IgD-negative memory B cell (primary cell): ENCODE data around the gene TMEM106C. TPM values are rescaled to one million over a fixed set of nuclear protein-coding genes. Genes with fewer than 3 reads are reported as not detected.
A peak's percentile ranks its signal among the peaks of the same experiment; 100 is the strongest.

Experiments used
- H3K27ac Mint-ChIP-seq, 3 donors: one replicate each; pipeline ENCODE4 v1.8.0; 2020 to 2022; ENCODE audit warnings: mild to moderate bottlenecking in 3 of 3, mixed read lengths in 3 of 3, moderate library complexity in 1 of 3
- H3K27me3 Mint-ChIP-seq: one replicate; pipeline ENCODE4 v1.8.0; 2021; ENCODE audit warnings: mixed read lengths
- H3K36me3 Mint-ChIP-seq: one replicate; pipeline ENCODE4 v1.8.0; 2020; ENCODE audit warnings: mild to moderate bottlenecking, mixed read lengths
- H3K4me1 Mint-ChIP-seq, 3 donors: one replicate each; pipeline ENCODE4 v1.8.0; 2020 to 2022; ENCODE audit warnings: mixed read lengths in 3 of 3, mild to moderate bottlenecking in 1 of 3
- H3K4me3 Mint-ChIP-seq, 4 donors: one replicate each; pipeline ENCODE4 v1.8.0; 2020 to 2022; ENCODE audit warnings: mild to moderate bottlenecking in 4 of 4, mixed read lengths in 4 of 4, moderate library complexity in 3 of 4
- H3K9me3 Mint-ChIP-seq, 3 donors: one replicate each; pipeline ENCODE4 v1.8.0; 2020 to 2021; ENCODE audit warnings: mixed read lengths in 3 of 3, mild to moderate bottlenecking in 1 of 3
- polyA plus RNA-seq: library from polyadenylated mRNA; unstranded; fragments of 300-500 nt; fragmentation: Illumina TruSeq; gene quantifications from one replicate; pipeline ENCODE4 v1.2.3, GENCODE V29; 2021

The TMEM106C gene
- polyA plus RNA-seq, 1 donor from 2014 or later = 41.4 TPM

DNA sequence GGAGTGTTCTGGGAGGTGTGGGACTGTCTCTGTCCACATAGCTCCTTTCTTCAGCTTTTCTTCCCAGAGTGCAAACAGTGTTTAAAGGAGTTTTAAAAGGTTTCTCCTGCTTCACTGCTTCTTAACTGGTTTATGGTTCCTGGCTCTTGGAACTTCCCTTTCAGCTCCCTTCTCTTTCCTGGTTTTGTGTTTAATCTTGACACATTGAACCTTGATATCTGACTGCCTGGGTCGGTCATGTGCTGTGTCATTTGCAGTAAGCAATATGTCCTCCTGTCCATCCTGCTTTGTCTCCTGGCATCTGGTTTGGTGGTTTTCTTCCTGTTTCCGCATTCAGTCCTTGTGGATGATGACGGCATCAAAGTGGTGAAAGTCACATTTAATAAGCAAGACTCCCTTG lies 2.2 kb downstream of the TMEM106C start:
- Mint-ChIP-seq H3K4me3 (peak overlapping the region in 2 of 4 donors; percentile 53 to 100), H3K27me3 (peaks cover 3% of the 10 kb centered on the region), H3K9me3 (no peaks in the 10 kb centered on the region), H3K4me1 (peaks cover 11 to 14% (median 13%) of the 10 kb centered on the region in 3 donors), H3K27ac (no peak overlapping the region), H3K36me3 (no peaks in the 10 kb centered on the region)

DNA sequence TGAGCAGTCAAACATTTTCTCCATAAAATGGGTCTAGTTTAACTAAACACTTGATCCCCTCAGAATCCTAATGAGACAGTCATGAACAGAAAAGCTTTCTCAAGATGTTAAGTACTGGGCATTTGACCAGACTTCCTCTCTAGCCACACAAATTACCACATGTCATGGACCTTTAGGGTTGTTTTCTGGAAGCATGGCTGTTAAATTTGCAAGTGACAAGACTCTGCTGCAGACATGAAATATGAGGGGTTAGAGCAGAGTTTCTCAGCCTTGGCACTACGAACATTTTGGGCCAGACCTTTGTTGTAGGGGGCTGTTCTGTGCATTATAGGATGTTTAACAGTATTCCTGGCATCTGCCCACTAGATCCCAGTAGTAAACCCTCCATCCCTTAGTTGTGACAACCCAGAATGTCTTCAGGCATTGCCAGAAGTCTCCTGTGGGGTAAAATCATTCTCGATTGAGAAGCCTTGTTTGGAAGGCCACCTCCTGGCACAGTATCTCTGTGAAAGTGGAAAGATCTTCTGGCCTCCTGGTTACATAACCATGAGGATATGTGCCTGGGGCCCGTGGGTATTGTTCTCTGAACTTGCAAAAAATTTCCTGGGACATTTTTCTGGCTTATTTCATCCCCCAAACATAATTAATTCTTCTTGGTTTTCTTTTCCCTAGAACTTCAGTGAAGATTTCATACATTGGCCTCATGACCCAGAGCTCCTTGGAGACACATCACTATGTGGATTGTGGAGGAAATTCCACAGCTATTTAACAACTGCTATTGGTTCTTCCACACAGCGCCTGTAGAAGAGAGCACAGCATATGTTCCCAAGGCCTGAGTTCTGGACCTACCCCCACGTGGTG lies 4.3 kb downstream of the TMEM106C start:
- H3K4me1 Mint-ChIP-seq = peaks cover 11 to 14% (median 13%) of the 10 kb centered on the region in 3 donors
- H3K27ac Mint-ChIP-seq = peak overlapping the region in 1 of 3 donors; percentile 48
- H3K27me3 Mint-ChIP-seq = no peaks in the 10 kb centered on the region
- no peaks in the 10 kb centered on the region for H3K36me3 Mint-ChIP-seq
- H3K4me3 Mint-ChIP-seq = no peak overlapping the region
- H3K9me3 Mint-ChIP-seq = no peaks in the 10 kb centered on the region

DNA sequence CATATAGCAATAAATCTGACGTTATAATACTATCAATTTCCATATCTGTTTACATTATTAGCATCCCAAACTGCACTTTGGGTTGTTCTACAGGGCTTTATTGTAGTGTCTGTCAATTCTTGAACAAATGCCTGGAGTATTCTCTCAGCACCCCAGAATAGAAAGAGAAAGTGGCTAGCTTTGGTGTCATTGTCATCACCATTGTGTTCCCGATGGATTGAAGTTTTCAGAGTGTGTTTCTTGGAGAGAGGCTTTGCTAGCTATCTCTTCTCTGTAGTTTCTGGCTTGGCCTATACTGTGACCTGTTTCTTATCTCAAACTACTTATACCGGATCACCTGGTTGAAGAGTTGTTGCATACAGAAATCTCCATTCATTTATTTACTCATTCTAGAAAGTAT lies 6.4 kb downstream of the TMEM106C start:
- no peak overlapping the region for H3K4me3 Mint-ChIP-seq
- no peaks in the 10 kb centered on the region for H3K27me3 Mint-ChIP-seq
- no peaks in the 10 kb centered on the region for H3K9me3 Mint-ChIP-seq
- no peaks in the 10 kb centered on the region for H3K36me3 Mint-ChIP-seq
- H3K4me1 Mint-ChIP-seq = peaks cover 0 to 4% (median 3%) of the 10 kb centered on the region in 3 donors
- H3K27ac Mint-ChIP-seq = no peak overlapping the region

DNA sequence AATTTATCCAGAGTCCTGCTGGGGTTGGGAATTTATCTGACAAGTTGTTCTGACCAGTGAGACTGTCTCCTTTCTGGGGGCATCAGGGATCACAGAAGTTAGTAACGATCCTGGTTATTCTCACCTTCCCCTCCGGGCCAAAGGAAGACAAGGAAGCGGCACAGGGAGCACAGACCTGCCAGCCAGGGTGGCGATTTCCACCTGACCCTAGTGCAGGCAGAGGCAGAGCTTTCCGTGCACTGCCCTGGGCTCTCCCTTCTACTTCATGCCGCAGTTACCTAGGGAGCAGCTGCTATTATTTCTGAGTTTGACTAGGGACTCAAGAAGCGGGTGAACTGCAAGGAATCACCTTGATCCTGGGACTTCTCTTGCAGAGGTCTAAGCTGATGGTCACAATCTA lies 7.4 kb downstream of the TMEM106C start:
- peaks cover 0 to 1% (median 0%) of the 10 kb centered on the region in 3 donors for H3K4me1 Mint-ChIP-seq

DNA sequence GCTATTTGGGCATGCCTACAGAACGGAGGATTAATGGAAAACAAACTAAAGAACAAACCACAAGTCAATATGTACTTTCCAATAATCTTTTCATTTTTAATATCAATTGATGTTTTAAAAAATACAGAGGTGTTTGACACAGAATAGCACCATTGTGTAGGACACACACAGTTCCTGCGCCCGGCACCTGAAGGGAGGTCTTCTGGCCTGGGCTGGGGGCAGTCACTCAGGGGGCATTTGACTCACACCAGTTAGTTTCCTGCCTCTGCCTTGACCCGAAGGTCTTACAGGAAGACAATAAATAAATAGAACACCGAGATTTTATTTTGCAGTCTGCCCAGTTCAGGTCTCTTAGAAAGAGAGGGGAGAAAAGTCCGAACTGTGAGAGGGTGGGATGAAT lies 9.5 kb downstream of the TMEM106C start:
- peaks cover 2% of the 10 kb centered on the region for H3K36me3 Mint-ChIP-seq
- H3K27me3 Mint-ChIP-seq = no peaks in the 10 kb centered on the region
- no peaks in the 10 kb centered on the region for H3K9me3 Mint-ChIP-seq
- no peak overlapping the region for H3K27ac Mint-ChIP-seq
- no peak overlapping the region for H3K4me3 Mint-ChIP-seq
- H3K4me1 Mint-ChIP-seq = no peaks in the 10 kb centered on the region

More for the DNA sequence above, 7.4 kb downstream of the TMEM106C start:
- no peaks in the 10 kb centered on the region for H3K36me3 Mint-ChIP-seq
- no peak overlapping the region for H3K4me3 Mint-ChIP-seq
- no peaks in the 10 kb centered on the region for H3K9me3 Mint-ChIP-seq
- no peaks in the 10 kb centered on the region for H3K27me3 Mint-ChIP-seq
- peak overlapping the region in 1 of 3 donors; percentile 4 for H3K27ac Mint-ChIP-seq

DNA sequence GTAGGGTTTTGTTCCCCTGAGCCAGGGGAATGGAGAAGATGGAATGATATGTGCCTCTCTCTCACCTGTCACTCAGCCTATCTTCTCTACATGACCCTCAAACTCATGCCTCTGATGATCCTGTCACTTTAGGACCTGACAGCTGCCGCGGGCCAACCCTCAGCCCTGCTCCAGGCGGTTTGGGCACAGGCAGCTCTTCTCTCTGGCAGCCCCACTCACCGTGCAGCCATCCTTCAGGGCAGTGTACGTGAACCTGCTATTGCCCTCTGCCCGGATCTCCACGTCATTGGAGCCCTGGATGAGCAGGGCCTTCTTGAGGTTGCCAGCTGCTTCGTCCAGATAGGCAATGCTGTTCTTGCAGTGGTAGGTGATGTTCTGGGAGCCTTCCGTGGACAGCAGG lies 10.5 kb downstream of the TMEM106C start:
- Mint-ChIP-seq H3K27ac (no peak overlapping the region), H3K36me3 (peaks cover 2% of the 10 kb centered on the region), H3K4me1 (no peaks in the 10 kb centered on the region), H3K27me3 (no peaks in the 10 kb centered on the region), H3K9me3 (no peaks in the 10 kb centered on the region), H3K4me3 (peak overlapping the region in 1 of 4 donors; percentile 73)

DNA sequence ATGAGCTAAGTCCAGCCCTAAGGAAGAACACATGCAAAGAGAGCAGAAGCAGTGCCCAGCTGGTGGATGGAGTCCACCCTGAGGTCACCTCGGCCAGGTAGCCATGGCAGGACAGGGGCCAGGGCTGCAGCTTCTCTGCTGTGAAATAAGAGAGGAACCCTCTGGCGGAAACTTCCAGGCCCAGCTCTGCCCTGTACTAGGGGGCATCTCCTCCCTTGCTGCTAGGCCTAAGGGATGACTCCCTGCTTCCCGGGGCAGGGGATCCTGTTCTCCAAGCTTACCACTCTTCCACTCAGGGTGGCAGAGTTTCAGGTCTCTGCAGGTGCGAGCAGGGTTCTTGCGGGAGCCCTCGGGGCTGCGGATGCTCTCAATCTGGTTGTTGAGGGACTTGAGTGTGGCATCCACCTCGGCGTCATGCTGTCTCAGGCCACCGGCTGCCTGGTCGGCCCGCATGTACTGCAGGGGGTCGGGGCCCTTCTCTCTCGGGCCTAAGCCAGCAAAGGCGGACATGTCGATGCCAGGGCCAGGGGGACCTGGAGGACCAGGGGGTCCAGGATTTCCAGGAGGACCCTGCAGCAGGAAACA lies 11.7 kb downstream of the TMEM106C start:
- H3K27me3 Mint-ChIP-seq = no peaks in the 10 kb centered on the region
- no peak overlapping the region for H3K4me3 Mint-ChIP-seq
- peaks cover 2% of the 10 kb centered on the region for H3K36me3 Mint-ChIP-seq
- H3K27ac Mint-ChIP-seq = no peak overlapping the region
- no peaks in the 10 kb centered on the region for H3K9me3 Mint-ChIP-seq
- H3K4me1 Mint-ChIP-seq = no peaks in the 10 kb centered on the region

DNA sequence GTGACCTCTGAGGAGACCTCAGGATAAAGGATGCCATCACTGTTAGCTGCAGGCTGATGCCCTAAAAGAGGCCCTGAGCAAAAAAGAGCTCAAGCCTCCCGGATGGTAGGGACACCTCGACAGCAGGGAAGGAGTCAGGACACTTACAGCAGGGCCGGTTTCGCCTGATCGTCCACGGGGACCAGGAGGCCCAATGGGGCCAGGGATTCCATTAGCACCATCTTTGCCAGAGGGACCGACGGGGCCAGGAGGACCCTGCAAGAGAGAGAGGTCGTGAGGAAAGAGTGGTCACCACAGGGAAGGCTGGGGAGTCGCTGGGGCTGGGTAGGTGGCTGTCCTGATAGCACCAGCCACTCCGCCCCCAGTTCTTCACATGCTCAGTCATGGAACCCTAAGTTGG lies 12.4 kb downstream of the TMEM106C start:
- Mint-ChIP-seq H3K27ac (no peak overlapping the region), H3K27me3 (no peaks in the 10 kb centered on the region), H3K9me3 (no peaks in the 10 kb centered on the region), H3K4me1 (no peaks in the 10 kb centered on the region), H3K4me3 (no peak overlapping the region), H3K36me3 (peaks cover 2% of the 10 kb centered on the region)

DNA sequence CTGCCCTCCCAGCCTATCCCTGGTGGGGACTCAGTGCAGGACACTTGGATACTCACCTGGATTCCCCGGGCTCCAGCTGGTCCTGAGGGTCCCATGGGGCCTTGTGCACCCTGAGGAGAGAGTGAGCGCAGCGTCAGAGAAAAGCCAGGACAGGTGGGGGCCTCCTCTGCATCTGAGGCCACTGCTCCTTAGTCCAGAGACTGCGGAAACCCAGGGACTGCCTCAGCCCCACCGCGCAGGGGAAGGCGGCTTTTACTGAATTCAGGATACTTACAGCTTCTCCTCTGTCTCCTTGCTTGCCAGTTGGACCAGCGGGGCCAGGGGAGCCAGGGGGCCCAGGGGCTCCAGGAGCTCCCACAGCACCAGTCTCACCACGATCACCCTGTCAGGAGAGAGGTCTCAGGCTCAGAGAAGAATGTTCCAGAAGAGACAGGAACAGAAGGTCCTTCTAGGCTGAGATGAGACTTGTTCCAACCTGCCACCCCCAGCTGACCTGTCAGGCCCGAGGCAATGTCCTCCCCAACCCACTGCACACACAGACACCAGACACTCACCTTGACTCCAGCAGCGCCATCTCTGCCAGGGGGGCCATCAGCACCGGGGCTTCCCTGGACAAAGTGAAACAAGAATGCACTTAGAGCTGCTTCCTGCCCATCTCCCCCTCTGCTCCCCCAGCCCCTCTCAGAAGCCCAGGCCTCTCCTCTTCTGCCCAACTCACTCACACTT lies 13.8 kb downstream of the TMEM106C start:
- Mint-ChIP-seq H3K9me3 (no peaks in the 10 kb centered on the region), H3K4me3 (no peak overlapping the region), H3K27me3 (no peaks in the 10 kb centered on the region), H3K27ac (no peak overlapping the region), H3K4me1 (no peaks in the 10 kb centered on the region), H3K36me3 (peaks cover 2% of the 10 kb centered on the region)

DNA sequence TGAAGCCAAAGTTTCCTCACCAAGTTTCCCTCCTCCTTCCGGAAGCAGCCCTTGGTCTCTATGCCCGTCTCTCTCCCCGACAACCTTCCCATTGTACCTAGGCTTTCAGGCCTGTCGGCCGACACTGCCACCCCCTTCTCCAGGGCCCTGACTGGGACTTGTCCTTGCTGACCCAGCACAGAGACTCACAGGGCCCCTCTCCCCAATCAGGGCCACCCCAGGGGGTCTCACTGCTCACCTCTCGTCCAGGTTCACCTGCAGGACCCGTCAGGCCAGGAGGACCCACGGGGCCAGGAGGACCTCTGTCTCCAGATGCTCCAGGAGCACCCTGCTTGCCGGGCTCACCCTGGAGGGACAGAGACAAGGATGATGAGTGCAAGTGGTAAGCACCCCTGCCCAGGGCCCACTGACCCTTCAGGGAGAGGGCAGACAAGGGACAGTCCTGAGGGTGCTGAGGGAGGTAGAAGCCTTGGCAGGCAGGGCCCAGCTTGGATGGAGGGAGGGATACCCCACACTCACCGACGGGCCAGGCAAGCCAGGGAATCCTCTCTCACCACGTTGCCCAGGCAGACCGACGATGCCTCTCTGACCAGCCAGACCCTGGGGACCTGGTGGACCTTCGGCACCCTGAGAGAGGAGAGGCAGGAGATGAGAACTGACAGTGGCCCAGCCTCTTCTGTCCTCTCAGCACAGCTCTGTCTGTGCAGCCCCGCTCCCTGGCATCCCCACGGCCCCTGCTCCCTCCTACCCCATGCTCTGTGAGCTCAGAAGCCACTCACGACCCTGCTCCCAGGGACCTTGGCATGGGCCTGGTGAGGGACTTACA lies 14.6 kb downstream of the TMEM106C start:
- no peaks in the 10 kb centered on the region for H3K4me1 Mint-ChIP-seq
- peaks cover 2% of the 10 kb centered on the region for H3K36me3 Mint-ChIP-seq
- H3K27me3 Mint-ChIP-seq = no peaks in the 10 kb centered on the region
- peak overlapping the region in 1 of 4 donors; percentile 17 for H3K4me3 Mint-ChIP-seq
- H3K27ac Mint-ChIP-seq = no peak overlapping the region
- H3K9me3 Mint-ChIP-seq = no peaks in the 10 kb centered on the region

DNA sequence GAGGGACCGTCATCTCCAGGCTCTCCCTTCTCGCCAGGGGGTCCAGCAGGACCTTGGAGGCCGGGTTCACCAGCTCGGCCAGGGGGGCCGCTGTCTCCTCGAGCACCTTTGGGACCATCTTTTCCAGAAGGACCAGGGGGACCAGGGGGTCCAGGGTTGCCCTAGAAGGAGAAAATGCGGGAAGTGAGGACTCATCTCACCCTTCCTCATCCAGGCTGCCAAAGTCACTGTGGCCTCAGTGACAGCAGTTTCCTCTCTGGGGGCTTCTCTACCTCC lies 15.1 kb downstream of the TMEM106C start:
- no peaks in the 10 kb centered on the region for H3K27me3 Mint-ChIP-seq
- H3K4me1 Mint-ChIP-seq = no peaks in the 10 kb centered on the region
- H3K9me3 Mint-ChIP-seq = no peaks in the 10 kb centered on the region
- peaks cover 2% of the 10 kb centered on the region for H3K36me3 Mint-ChIP-seq
- no peak overlapping the region for H3K27ac Mint-ChIP-seq
- no peak overlapping the region for H3K4me3 Mint-ChIP-seq

DNA sequence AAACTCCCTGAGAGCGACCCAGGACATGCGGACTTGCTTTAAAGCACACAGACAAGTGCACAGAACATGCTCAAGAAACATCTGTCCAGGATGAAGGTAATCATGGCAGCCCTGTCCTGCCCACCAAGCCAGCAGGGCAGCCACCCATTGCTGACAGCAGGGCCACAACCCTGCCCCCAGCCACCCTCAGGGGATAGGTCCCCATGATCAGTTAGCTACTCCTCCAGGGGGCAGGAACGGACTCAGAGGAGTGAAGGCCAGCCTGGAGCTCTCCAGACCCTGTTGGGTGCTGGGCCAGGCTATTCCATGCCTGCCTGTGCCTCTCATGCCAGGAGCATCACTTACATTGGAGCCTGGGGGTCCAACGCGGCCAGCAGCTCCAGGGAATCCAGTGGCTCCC lies 15.8 kb downstream of the TMEM106C start:
- Mint-ChIP-seq H3K4me1 (no peaks in the 10 kb centered on the region), H3K9me3 (no peaks in the 10 kb centered on the region), H3K27me3 (no peaks in the 10 kb centered on the region), H3K27ac (no peak overlapping the region), H3K4me3 (peak overlapping the region in 1 of 4 donors; percentile 66), H3K36me3 (peaks cover 2% of the 10 kb centered on the region)

DNA sequence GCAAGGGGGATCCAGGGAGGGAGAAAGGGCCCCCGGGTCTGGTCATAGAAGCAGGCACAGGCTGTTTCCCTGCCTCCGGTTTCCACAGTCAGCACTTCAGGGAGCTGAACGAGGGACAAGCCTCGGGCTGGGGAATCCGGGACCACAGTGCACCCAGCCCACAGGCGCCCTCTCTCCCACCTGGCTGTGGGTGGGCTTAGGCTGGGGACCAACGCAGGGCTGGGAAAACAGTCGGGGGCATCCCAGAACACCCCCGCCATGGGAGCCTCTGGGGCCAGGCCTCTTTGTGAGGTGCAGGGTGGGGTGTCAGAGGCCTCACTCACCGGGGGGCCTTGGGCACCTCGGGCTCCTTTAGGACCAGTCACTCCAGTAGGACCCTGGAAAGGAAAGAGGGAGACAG lies 16.3 kb downstream of the TMEM106C start:
- Mint-ChIP-seq H3K27me3 (no peaks in the 10 kb centered on the region), H3K4me1 (no peaks in the 10 kb centered on the region), H3K27ac (no peak overlapping the region), H3K9me3 (no peaks in the 10 kb centered on the region), H3K36me3 (peaks cover 2% of the 10 kb centered on the region), H3K4me3 (no peak overlapping the region)

DNA sequence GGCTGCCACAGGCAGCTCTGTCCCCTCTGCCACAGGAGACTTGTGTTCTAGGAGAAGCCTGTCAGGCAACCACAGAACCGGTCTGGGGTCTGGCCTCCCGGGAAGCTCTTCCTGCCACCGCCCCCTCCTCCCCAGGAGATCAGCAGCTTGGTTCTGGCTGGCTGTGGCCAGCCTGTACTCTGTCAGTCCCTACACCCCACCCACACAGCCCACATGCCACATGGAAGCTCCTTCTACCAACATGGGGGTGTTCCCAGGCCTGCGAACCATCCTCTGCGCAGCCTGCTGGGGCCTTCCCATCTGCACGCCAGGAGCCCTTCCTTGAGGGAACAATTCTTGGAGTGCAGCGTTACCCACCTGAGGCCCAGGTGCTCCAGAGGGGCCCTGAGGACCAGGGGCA lies 16.8 kb downstream of the TMEM106C start:
- H3K27ac Mint-ChIP-seq = no peak overlapping the region
- H3K27me3 Mint-ChIP-seq = peaks cover 2% of the 10 kb centered on the region
- peaks cover 2% of the 10 kb centered on the region for H3K36me3 Mint-ChIP-seq
- H3K4me1 Mint-ChIP-seq = no peaks in the 10 kb centered on the region
- no peak overlapping the region for H3K4me3 Mint-ChIP-seq
- no peaks in the 10 kb centered on the region for H3K9me3 Mint-ChIP-seq
